GM18861 (cell line): Measurements from ENCODE around the gene OCRL.

ENCODE experiments used
- ATAC-seq: cut with Tn5 transposase; IDR thresholded peaks from one replicate; pipeline ENCODE4 v1.9.1; 2021; ENCODE audit not compliant: unreplicated experiment

OCRL gene

GRCh38 chrX:129631849-129632248 lies 91.8 kb downstream of the OCRL start:
- no peak for ATAC-seq

GRCh38 chrX:129632443-129632842 lies 92.4 kb downstream of the OCRL start:
- no peak for ATAC-seq

GRCh38 chrX:129634541-129634940 lies 94.5 kb downstream of the OCRL start:
- ATAC-seq: no peak

GRCh38 chrX:129636175-129636681 lies 96.2 kb downstream of the OCRL start:
- no peak for ATAC-seq

- no peak for ATAC-seq
These were observed 97.4 kb downstream of the OCRL start for GRCh38 chrX:129637217-129638109.

- ATAC-seq: no peak
These were observed 98.9 kb downstream of the OCRL start for GRCh38 chrX:129638917-129639316.

- no peak for ATAC-seq
These were observed 100.7 kb downstream of the OCRL start for GRCh38 chrX:129640737-129641136.

GRCh38 chrX:129641469-129641868 lies 101.4 kb downstream of the OCRL start:
- ATAC-seq: no peak

GRCh38 chrX:129641941-129642340 lies 101.9 kb downstream of the OCRL start:
- ATAC-seq: no peak
